Stomach (tissue), 4 donors: Measurements from ENCODE around the gene TSHZ2.

Source experiments
- EP300 ChIP-seq: sonication (generic); formaldehyde crosslinking; IDR thresholded peaks from one replicate; pipeline ENCODE4 v1.6.1; 2017; ENCODE audit warnings: antibody characterized with exemption
- POLR2A ChIP-seq, 4 donors: fragments of 450-650 bp; IDR thresholded peaks; one replicate each; pipeline ENCODE4 v1.6.1; 2016; ENCODE audit warnings: antibody characterized with exemption in 4 of 4, control low read depth in 2 of 4, mild to moderate bottlenecking in 1 of 4, moderate library complexity in 1 of 4
- POLR2AphosphoS5 ChIP-seq, 3 donors: sonication (generic); formaldehyde crosslinking; IDR thresholded peaks; one replicate each; pipeline ENCODE4 v1.6.1; 2016; ENCODE audit warnings: antibody characterized with exemption in 3 of 3
- TF ChIP-seq, protein P1 (sequence below), 7 experiments: fragments of 450-650 bp in 4 of 7; fragments of 200-600 bp in 3 of 7; sonication (generic) in 3 of 7; IDR thresholded peaks; one replicate each; pipeline ENCODE4 v1.5.1; 2016 to 2019; ENCODE audit warnings: antibody characterized with exemption in 7 of 7, control low read depth in 2 of 7, mild to moderate bottlenecking in 1 of 7

- TF ChIP-seq, protein P1, sequence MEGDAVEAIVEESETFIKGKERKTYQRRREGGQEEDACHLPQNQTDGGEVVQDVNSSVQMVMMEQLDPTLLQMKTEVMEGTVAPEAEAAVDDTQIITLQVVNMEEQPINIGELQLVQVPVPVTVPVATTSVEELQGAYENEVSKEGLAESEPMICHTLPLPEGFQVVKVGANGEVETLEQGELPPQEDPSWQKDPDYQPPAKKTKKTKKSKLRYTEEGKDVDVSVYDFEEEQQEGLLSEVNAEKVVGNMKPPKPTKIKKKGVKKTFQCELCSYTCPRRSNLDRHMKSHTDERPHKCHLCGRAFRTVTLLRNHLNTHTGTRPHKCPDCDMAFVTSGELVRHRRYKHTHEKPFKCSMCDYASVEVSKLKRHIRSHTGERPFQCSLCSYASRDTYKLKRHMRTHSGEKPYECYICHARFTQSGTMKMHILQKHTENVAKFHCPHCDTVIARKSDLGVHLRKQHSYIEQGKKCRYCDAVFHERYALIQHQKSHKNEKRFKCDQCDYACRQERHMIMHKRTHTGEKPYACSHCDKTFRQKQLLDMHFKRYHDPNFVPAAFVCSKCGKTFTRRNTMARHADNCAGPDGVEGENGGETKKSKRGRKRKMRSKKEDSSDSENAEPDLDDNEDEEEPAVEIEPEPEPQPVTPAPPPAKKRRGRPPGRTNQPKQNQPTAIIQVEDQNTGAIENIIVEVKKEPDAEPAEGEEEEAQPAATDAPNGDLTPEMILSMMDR (IDR thresholded peaks at IDR 0.05), result no peak
- TF ChIP-seq POLR2A (IDR thresholded peaks at IDR 0.05) (no peak), EP300 (no peak), POLR2AphosphoS5 (IDR thresholded peaks at IDR 0.05) (no peak)
Measured at GRCh38 chr20:53053595-53053994, 81.4 kb downstream of the TSHZ2 start.
